ENCODE data around the gene PPOX.

Gene PPOX

DNA sequence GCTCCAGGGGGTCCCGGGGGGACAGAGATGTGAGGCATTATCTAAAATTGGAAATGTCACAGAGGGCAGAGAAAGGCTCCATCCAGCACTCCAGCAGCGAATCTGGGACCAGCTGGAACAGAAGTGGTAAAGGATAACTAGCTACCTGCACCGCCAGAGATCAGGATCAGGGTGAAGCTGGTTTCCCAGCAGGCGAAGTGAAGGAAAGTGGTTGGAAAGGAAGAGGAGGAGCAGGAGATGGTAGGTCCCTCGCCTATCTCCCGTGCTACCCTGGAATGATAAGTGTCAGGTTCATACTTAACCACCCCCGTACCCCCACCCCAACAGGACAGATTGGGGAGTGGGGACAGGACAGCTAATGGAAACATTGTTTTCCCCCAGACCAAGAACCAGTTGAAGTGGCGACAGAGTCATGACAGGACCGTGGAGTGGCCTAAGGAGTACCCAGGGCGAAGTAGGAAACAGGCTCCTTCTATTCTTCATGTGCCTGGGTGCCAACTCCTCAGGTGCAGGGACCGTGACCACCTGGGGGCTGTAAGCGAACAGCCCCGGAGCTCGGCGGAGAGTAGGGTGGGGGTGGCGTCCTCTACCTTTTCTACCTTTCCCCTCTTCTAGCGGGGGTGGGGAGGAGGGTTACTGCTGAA is 10.4 kb downstream of the PPOX start:
- no peak for DNase-seq

DNA sequence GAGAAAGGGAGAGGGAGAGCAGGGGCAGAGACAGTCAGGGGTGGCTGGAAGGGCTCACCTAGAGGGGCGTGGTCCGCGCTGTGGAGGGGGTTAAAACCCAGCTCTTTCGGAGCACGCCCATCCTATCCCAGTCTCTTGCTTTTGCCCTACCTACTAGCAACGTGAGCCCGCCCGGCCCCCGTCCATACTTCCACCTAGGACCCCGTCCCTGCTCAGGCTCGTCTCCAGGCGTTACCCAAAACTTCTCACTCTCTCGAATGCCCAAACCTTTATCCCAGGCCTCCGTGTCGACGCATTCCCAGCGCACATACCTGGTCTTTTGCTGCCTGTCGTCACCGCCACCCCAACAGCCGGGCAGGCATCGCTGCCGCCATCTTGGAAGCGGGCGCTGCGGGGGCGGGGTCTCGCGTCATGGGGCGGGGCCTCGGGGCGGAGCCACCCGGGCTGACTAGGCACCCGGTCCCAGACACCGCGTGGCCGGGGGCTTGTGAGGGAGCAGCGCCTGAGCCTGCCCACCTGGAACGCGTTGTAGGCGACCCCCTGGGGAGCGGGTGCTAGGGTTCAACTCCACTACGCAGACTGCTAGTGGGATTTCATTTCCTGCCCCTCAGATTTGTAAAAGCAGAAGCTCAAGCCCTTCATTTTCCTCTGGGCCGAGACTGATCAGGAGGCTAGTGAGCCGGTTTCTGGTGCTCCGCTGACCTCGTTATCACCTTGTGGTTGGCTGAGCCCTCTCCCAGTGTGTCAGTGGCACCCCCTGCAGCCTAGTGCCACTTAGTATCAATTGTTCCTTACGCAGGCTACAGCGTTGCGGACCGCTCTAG is 11.1 kb downstream of the PPOX start, which contains the start of gene B4GALT3:
TSS of gene B4GALT3 (minus strand) at position 396 of the 824 bp plus-strand sequence. CDS start 1,447 bp downstream, outside the sequence.
- DNase-seq = peak; percentile 94

DNA sequence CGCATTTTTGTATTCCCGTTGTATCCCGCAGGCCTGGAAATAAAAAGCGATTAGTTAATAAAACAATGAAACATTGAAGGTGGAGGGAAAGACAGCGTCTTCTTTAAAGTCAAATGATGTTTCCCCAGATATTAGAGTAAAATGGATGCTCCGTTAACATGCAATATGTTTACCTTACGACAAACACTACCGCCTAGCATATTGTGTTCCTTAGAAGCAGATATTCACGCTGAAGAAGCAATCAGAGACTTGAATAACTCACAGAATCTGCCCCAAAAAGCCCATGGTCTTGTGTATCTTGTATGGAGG is 11.7 kb downstream of the PPOX start:
- DNase-seq = no peak

DNA sequence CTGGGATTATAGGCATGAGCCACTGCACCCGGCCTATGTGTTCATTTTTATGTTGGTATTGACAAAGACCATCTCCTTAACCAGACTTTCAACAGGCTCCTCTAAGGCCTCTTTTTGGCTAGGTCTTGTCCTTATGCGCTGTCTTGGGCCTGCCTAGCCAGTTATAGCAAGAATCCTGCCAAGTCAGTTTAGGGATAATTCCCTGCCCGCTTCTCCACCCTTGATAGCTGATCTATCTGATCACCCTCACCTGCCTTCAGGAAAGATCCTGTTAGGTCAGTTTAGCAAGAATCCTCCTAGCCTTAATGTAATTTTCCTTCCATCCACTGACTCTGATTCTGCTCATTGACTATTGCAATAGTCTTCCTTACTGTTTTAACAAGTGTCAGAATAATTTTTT is 13.5 kb downstream of the PPOX start:
- DNase-seq = peak; percentile 6

GRCh38 chr1:161180639-161181038 is 14.4 kb downstream of the PPOX start:
- DNase-seq = peak; percentile 8

GRCh38 chr1:161182214-161182613 is 16.0 kb downstream of the PPOX start:
- DNase-seq = peak; percentile 4

- peak; percentile 69 for DNase-seq
Measured at GRCh38 chr1:161185282-161185682, 19.1 kb downstream of the PPOX start.

DNA sequence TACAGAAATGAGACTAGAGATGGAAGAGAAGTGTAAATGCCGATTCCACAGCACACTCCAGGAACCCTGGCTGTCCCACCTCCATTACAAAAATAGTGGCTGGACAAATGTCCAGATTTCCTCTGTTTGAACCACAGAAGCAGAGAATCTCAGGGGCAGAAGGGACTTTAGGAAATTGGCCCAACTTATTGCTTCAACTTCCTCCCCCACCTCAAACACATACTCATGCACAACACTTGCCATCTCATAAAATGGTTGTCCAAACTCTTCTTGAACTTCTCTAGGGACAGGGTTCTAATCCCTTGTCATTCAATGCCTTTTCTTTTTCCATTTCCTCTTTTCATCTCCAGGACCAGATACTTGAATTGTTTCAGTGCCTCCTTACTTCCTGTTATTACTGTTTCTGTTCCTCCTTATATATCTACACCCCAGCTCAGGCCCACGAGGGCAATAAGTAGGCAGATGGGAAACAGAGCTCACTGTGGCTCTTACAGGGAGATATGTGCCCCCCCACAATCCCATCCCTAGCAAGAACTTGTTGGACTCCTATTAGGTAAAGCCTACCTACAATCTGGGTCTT is 19.6 kb downstream of the PPOX start:
- peak; percentile 23 for DNase-seq

GRCh38 chr1:161187311-161187710 is 21.1 kb downstream of the PPOX start:
- no peak for DNase-seq

- DNase-seq = no peak
Measured at GRCh38 chr1:161188381-161188780, 22.2 kb downstream of the PPOX start.

GRCh38 chr1:161189036-161189435 is 22.8 kb downstream of the PPOX start:
- DNase-seq = no peak

GRCh38 chr1:161190962-161191521 is 24.8 kb downstream of the PPOX start:
- DNase-seq = peak; percentile 30

DNA sequence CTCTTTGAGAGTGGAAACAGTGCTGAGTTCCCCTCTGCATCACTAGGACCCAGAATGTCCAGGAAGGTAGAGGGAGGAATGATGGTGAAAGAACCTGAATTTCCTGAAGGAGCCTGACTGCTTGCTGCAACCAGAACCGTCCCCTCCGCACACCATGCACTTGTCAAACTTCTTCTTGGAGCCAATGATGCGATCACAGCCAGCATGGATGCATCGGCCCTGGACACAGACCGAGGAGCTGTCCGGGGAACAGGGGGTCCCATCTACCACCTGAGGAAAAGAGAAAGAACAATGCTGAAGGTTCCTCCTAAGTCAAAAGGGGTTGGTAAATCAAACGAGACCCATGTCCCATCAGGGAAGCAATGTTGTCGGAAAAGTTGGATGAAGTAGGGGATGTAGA is 25.7 kb downstream of the PPOX start:
- DNase-seq = peak; percentile 15

- DNase-seq = peak; percentile 60
Measured at GRCh38 chr1:161192476-161193465, 26.5 kb downstream of the PPOX start.

- DNase-seq = peak; percentile 32
Measured at GRCh38 chr1:161193561-161194235, 27.5 kb downstream of the PPOX start.

- peak; percentile 23 for DNase-seq
Measured at GRCh38 chr1:161195171-161195570, 28.9 kb downstream of the PPOX start.

DNA sequence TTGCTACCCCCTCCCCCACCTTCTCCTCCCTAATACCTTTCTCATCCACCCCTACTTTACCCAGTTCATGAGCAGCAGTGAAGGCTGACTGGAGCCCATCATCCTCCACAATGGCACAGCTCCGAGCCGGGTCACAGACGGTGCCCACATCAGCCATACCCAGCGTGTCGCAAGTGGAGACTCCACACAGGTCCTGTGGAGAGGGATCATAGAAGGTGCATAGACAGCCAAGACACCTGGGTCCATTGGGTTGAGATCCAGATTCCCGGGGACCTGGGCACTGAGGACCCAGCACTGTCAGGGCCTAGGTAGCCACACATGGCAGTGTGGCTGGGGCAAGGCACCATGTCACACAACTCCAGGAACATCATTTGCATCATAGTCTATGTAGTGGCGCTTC is 29.9 kb downstream of the PPOX start:
- DNase-seq = peak; percentile 14

- peak; percentile 92 for DNase-seq
Measured at GRCh38 chr1:161196521-161197451, 30.6 kb downstream of the PPOX start.

- DNase-seq = peak; percentile 38
Measured at GRCh38 chr1:161197560-161198193, 31.5 kb downstream of the PPOX start.
